Measurements from ENCODE around the gene RBP5. TPM values are rescaled to one million over a fixed set of nuclear protein-coding genes. Genes with fewer than 3 reads are reported as not detected.

The RBP5 gene
- total RNA-seq, 1 experiment from 2014 or later = 2.7 TPM

DNA sequence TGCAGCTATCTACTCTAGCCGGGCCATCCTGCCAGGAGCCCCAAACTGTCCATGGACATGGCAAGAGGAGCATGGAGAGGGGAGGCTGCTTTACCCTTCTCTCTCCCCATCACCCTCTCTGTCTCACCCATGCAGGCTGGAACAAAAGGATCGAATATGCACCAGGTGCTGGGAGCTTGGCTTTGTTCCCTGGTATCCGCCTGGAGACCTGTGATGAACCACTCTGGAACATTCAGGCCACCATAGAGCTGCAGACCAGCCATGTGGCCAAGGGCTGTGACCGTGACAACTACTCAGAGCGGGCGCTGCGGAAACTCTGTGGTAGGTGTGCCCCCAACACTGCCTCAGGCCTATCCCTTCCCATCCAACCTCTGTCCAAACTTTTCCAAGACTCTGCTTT is 7.4 kb upstream of the RBP5 start:
- H3K23ac ChIP-seq (ENCODE audit: insufficient read length, low read depth, low read length) = no peak overlapping the region
- H3K4me1 Mint-ChIP-seq = peaks cover 8 to 16% of the 10 kb centered on the region in 2 experiments
- H3K79me1 ChIP-seq (ENCODE audit: insufficient read depth, low read depth, low read length, poor library complexity, severe bottlenecking) = no peaks in the 10 kb centered on the region
- no peak overlapping the region for H2AFZ ChIP-seq (ENCODE audit: low read length)
- no peak overlapping the region for H2BK5ac ChIP-seq (ENCODE audit: insufficient read length, low read length)
- no peak overlapping the region for H2BK12ac ChIP-seq (ENCODE audit: insufficient read length, low read depth, low read length)
- H3K9me3 ChIP-seq (ENCODE audit: control insufficient read depth, low read depth, low read length) = no peaks in the 10 kb centered on the region
- no peak overlapping the region for H4K8ac ChIP-seq (replicated peaks; ENCODE audit: insufficient read length, low read depth, low read length)
- no peak overlapping the region for H2BK20ac ChIP-seq (ENCODE audit: low read depth, low read length, poor library complexity, severe bottlenecking)
- no peak overlapping the region for H3K56ac ChIP-seq (ENCODE audit: insufficient read length, low read depth, low read length)
- H3K14ac ChIP-seq (ENCODE audit: insufficient read depth, low read length) = no peak overlapping the region
- peaks cover 14 to 51% (median 33%) of the 10 kb centered on the region in 3 experiments for H3K36me3 Mint-ChIP-seq (ENCODE audit: insufficient read depth in 1 of 3, low read depth in 3 of 3)
- no peak overlapping the region for H2BK15ac ChIP-seq (ENCODE audit: low read depth, low read length)
- H3K27ac ChIP-seq (ENCODE audit: insufficient read length, low read depth, low read length) = no peak overlapping the region
- no peak overlapping the region for H3K9ac ChIP-seq (ENCODE audit: extremely low read depth, insufficient read length, low read length)
- H2AK5ac ChIP-seq (ENCODE audit: insufficient read length, low read length) = no peak overlapping the region
- H3K18ac ChIP-seq (ENCODE audit: insufficient read length, low read depth, low read length) = no peak overlapping the region
- H3K4ac ChIP-seq (ENCODE audit: low read depth, low read length) = no peak overlapping the region
- H3K4me1 ChIP-seq (ENCODE audit: insufficient read depth, low read length) = peaks cover 3% of the 10 kb centered on the region; the same call in 1 of the 2 replicates
- DNase-seq = no peak
- no peak overlapping the region for H3K4me3 Mint-ChIP-seq
- H3K27ac Mint-ChIP-seq = no peak overlapping the region
- no peak overlapping the region for H4K5ac ChIP-seq (ENCODE audit: insufficient read length, low read depth, low read length)
- H3K79me2 ChIP-seq (ENCODE audit: insufficient read depth, low read length) = no peaks in the 10 kb centered on the region
- TF ChIP-seq, protein P1, sequence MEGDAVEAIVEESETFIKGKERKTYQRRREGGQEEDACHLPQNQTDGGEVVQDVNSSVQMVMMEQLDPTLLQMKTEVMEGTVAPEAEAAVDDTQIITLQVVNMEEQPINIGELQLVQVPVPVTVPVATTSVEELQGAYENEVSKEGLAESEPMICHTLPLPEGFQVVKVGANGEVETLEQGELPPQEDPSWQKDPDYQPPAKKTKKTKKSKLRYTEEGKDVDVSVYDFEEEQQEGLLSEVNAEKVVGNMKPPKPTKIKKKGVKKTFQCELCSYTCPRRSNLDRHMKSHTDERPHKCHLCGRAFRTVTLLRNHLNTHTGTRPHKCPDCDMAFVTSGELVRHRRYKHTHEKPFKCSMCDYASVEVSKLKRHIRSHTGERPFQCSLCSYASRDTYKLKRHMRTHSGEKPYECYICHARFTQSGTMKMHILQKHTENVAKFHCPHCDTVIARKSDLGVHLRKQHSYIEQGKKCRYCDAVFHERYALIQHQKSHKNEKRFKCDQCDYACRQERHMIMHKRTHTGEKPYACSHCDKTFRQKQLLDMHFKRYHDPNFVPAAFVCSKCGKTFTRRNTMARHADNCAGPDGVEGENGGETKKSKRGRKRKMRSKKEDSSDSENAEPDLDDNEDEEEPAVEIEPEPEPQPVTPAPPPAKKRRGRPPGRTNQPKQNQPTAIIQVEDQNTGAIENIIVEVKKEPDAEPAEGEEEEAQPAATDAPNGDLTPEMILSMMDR (conservative IDR thresholded peaks at IDR 0.05) = no peak
- H3K4me2 ChIP-seq (ENCODE audit: insufficient read depth, insufficient read length, low read length) = no peak overlapping the region
- no peaks in the 10 kb centered on the region; a peak in 1 of 5 replicates for H3K9me3 Mint-ChIP-seq
- no peaks in the 10 kb centered on the region; the same call in 1 of the 2 replicates for H3K27me3 ChIP-seq (ENCODE audit: insufficient read depth, low read length)
- H3K27me3 Mint-ChIP-seq (ENCODE audit: low read depth) = no peaks in the 10 kb centered on the region; the same call in 1 of the 2 replicates
- H2BK120ac ChIP-seq (ENCODE audit: low read depth, low read length, poor library complexity, severe bottlenecking) = no peak overlapping the region
- no peaks in the 10 kb centered on the region for H4K20me1 ChIP-seq (ENCODE audit: control insufficient read depth, insufficient read depth, insufficient read length)
- no CpG with 5 or more reads among the region's 7 CpGs for WGBS (ENCODE audit: extremely low coverage, insufficient read length, low lambda C conversion rate)
- H3T11ph ChIP-seq (ENCODE audit: low read length) = no peak overlapping the region
- H4K91ac ChIP-seq (ENCODE audit: insufficient read length, low read depth, low read length) = no peak overlapping the region
- H3K23me2 ChIP-seq (ENCODE audit: insufficient read length, low read depth, low read length, poor library complexity, severe bottlenecking) = peaks cover 3% of the 10 kb centered on the region
